GM19467 (cell line): Measurements from ENCODE around the gene TAF11.
"Not testable (repeated sequence)": the region's sequence is repeated elsewhere in the genome, so short reads cannot be mapped to it uniquely, and the experiment has no call there.

Experiments
- ATAC-seq: cut with Tn5 transposase; IDR thresholded peaks from one replicate; pipeline ENCODE4 v1.9.1; 2021; ENCODE audit warnings: mild to moderate bottlenecking, moderate library complexity; ENCODE audit not compliant: unreplicated experiment

Gene TAF11

DNA sequence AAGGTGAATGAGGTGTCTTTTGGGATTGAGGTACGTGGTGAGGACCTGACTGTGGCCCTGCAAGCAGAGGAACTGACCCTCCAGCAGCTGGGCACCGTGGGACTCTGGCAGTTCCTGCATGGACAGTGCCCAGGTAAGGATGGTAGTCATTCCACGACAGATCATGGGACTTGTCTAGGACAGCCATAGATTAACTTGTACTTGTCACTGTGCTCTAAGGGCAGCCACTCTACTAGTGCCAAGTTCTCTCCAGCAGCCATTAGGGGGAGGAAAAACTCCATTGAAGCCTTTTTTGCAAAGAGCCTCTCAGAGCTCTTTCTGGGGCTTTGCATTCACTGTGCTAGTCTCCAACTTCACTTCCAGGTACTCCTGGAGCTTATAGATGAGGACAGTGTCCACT is 20.4 kb downstream of the TAF11 start:
- ATAC-seq, result no peak

DNA sequence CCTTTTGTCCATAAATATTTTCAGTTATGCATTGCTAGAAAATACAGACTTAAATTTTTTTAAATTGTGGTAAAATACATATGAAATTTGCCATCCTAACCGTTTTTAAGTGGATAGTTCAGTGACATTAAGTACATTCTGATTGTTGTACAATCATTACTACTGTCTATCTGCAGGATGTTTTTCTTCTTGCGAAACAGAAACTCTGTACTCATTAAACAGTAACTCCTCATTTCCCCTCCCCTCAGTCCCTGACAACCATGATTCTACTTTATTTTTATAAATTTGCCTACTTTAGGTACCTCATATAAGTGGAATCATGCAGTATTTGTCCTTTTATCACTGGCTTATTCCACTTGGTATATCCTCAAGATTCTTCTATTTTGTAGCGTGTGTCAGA is 21.3 kb downstream of the TAF11 start:
- ATAC-seq, result no peak

DNA sequence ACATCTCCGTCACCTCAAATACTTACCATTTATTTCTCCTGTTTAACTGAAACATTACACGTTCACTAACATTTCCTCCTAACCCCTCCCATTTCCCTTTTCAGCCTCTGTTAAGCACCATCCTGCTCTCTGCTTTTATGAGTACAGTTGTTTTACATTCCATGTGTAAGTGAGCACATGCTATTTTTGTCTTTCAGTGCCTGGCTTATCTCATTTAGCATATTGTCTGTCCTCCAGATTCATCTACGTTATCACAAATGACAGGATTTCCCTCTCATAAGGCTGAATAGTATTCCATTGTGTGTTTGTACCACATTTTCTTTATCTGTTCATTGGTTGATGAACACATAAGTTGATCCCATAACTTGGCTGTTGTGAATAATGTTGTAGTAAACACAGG is 22.7 kb downstream of the TAF11 start:
- ATAC-seq, result no peak

DNA sequence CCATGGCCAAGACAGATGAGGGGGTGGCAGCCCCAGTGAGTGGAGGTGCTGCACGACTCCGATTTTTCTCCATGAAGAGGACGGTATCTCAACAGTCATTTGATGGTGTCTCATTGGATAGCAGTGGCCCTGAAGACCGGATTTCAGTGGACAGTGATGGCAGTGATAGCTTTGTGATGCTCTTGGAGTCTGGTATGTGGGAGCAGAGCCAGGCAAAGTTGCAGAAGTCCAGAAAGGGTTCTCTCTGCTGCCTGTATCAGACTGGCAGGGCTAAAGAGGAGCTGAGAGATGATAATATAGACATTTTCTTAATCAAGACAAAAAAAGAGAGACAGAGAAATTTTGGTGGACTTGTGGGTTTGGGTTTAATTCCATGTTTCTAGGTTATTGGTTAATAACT is 23.8 kb downstream of the TAF11 start:
- no peak for ATAC-seq

- no peak for ATAC-seq
Observed at GRCh38 chr6:34860776-34861175, 27.1 kb downstream of the TAF11 start.

DNA sequence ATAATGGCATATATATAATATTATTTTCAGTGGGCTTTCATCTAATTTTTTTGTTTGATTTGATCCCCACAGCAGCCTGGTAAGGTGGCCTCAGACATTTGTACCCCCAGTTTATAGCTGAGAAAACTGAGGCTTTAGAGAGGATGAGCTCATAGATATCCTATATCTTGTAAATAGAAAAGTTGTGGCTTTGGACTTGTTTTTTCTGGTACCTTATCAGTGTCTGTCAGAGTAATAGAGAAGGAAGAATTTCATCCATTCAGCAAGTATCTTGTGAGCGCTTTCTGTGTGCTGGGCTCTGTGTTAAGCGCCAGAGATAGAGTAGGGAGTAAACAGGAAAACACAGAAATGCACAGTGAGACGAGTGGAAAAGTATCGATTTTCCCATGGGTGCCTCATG is 27.9 kb downstream of the TAF11 start:
- ATAC-seq, result no peak

DNA sequence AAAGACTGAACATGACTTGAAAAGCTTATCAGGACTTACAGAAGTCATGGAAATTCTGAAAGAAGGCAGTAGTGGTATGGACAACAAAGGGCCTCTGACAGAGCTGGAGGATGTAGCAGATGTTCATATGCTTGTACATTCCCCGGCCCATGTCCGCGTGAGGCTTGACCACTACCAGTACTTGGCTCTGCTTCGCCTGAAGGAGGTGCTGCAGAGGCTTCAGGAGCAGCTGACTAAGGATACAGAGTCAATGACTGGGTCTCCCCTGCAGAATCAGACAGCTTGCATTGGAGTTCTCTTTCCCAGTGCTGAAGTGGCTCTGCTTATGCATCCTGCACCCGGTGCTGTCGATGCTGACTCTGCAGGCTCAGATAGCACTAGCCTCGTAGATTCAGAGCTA is 29.2 kb downstream of the TAF11 start:
- no peak for ATAC-seq

DNA sequence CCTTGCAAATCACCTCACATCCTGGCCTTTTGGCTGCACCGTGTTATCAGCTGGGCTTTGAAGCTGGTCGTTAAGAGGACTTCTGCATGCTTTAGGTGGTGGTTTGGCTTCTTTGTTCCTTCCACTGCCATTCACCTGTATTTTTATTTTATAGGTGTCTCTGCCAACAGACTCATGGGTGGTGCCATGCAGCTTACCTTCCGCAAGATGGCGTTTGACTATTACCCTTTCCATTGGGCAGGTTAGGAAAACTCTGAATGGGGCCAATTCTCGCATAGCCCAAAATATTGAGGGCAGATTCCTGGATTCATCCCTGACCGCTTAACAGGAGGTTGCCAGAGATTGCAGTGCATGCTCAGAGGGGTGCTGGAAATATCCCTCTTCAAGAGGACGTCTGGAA is 32.4 kb downstream of the TAF11 start:
- ATAC-seq, result no peak

- ATAC-seq, result no peak
Observed at GRCh38 chr6:34852406-34853085, 35.3 kb downstream of the TAF11 start.

DNA sequence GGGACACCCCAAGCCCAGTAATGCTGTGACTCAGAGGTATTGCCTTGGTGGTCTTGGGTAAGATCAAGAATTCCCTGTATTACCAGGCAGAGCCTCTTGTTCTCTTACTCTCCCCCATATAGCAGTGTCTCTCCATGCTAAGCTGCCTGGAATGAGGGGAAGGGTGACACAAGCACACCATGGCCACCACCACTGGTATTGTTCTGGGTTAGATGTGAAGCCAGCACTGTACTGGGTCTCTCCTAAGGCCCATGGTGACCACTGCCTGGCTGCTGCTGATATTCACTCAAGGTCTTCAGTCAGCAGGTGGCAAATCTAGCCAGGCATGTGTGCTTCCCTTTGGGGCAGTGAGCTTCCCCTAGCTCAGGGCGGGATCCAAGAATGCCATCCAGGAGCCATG is 36.5 kb downstream of the TAF11 start:
- no peak for ATAC-seq

- not testable (repeated sequence) for ATAC-seq
Observed at GRCh38 chr6:34849066-34849465, 38.8 kb downstream of the TAF11 start.

GRCh38 chr6:34839666-34840352 is 48.0 kb downstream of the TAF11 start:
- ATAC-seq, result no peak

GRCh38 chr6:34837528-34837927 is 50.3 kb downstream of the TAF11 start:
- ATAC-seq, result no peak

- no peak for ATAC-seq
Observed at GRCh38 chr6:34836451-34836850, 51.4 kb downstream of the TAF11 start.

DNA sequence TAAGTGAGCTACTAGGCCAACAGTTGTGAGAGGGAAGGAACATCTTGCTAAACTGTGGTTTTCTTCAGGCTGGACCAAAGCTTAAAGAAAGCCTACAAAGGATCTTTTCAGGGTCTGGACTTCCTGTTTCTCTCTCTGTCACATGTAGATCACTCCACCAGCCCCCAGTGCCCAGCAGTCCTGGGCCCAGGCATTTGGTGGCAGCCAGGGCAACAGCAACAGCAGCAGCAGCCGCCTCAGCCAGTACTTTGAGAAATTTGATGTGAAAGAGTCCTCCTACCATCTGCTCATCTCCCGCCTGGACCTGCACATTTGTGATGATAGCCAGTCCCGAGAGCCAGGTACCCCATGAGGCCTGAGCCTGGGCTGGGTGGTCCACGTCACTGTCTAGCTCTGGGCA is 51.8 kb downstream of the TAF11 start:
- ATAC-seq, result no peak

DNA sequence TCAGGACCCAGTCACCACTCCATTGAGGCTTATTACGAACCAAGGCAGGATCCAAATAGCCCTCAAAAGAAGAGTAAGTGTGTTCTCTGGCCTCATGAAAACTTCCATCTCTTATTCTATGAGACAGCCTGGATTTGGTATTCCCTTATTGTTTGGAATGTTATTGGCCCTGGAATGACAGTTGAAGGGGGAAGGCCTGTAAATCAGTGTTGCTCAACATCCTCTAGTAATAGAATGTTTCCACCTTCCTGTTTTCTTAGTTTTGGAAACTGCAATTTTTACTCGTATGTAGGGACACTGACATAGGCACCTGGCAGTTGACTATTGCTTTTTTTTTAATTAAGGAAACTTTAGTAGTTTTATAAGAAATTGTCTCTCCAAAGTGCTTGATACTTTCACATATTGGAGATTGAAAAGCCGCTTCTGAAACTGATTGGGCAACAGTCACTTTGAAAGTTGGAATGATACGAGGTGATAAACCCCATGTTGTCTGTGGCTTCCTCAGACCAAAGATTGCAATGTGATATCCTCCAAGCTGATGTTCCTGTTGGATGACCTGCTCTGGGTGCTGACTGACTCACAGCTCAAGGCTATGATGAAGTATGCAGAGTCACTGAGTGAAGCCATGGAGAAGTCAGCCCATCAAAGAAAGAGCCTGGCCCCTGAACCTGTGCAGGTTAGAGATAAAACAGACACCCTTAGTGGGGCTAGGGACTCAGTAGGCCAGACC is 52.9 kb downstream of the TAF11 start:
- no peak for ATAC-seq

- ATAC-seq, result no peak
Observed at GRCh38 chr6:34832942-34833341, 54.9 kb downstream of the TAF11 start.

DNA sequence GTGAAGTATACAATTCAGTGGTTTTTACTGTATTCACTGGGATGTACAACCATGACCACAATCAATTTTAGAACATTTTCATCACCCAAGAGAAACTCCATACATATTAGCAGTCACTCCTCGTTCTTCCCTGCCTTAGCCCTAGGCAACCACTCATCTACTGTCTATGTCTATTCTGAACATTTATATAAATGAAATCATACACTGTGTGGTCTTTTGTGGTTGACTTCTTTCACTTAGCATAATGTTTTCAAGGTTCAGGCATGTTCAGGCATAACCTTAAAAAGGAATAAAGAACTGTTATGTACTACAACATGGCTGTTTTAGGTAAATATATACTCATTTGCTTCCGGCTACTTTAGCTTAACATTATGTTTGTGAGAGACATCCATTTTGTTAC is 58.7 kb downstream of the TAF11 start:
- no peak for ATAC-seq
